Gastrocnemius medialis (tissue), 4 donors: ENCODE results near the gene WDR64. TPM values are rescaled to one million over a fixed set of nuclear protein-coding genes. Genes with fewer than 3 reads are reported as not detected.

Source experiments
- ATAC-seq, 2 donors: fragments of 150-250 bp; one replicate each; pipeline ENCODE4 v1.9.1; 2016
- DNase-seq, 2 donors: peaks; one replicate each; pipeline ENCODE4 v3.0.0-alpha.2; 2019
- H3K27ac ChIP-seq, 4 donors: fragments of 200-600 bp; sonication (generic); 1 replicate in 1 of 4; 2 replicates in 3 of 4; pipeline ENCODE4 v1.5.1; 2016 to 2018; ENCODE audit warnings: mild to moderate bottlenecking in 2 of 4, moderate library complexity in 1 of 4
- H3K27me3 ChIP-seq, 3 donors: fragments of 200-600 bp; sonication (generic) in 2 of 3; 1 replicate in 1 of 3; 2 replicates in 2 of 3; pipeline versions ENCODE4 v1.5.1 to v1.6.0; 2016 to 2019; ENCODE audit warnings: mild to moderate bottlenecking in 1 of 3, moderate library complexity in 1 of 3
- H3K36me3 ChIP-seq, 2 donors: fragments of 200-600 bp; sonication (generic) in 1 of 2; one replicate each; pipeline ENCODE4 v1.5.1; 2017 to 2018
- H3K4me1 ChIP-seq, 2 donors: fragments of 200-600 bp; sonication (generic) in 1 of 2; one replicate each; pipeline ENCODE4 v1.5.1; 2016 to 2017; ENCODE audit warnings: mild to moderate bottlenecking in 2 of 2
- H3K4me3 ChIP-seq, 4 donors: fragments of 200-600 bp; sonication (generic) in 3 of 4; 1 replicate in 1 of 4; 2 replicates in 3 of 4; pipeline ENCODE4 v1.5.1; 2016 to 2019; ENCODE audit warnings: mild to moderate bottlenecking in 2 of 4
- H3K9me3 ChIP-seq, 3 donors: fragments of 200-600 bp; sonication (generic) in 2 of 3; 1 replicate in 1 of 3; 2 replicates in 2 of 3; pipeline ENCODE4 v1.5.1; 2016 to 2019
- POLR2A ChIP-seq, 2 donors: fragments of 450-650 bp; IDR thresholded peaks; one replicate each; pipeline ENCODE4 v1.6.1; 2017; ENCODE audit warnings: antibody characterized with exemption in 2 of 2, mild to moderate bottlenecking in 2 of 2, moderate library complexity in 2 of 2
- in situ Hi-C, 4 donors: fragments of 200-750 bp; cut with MboI; loops; one replicate each; pipeline versions ENCODE4 v1.15.0 to v1.8.0; 2017; ENCODE audit warnings: low sequenced_read_pairs in 4 of 4
- intact Hi-C: fragments of 100-400 bp; cut with DNase I; formaldehyde crosslinking; loops from one replicate; pipeline ENCODE4 v1.15.1; 2023; ENCODE audit warnings: low total_unique reads
- total RNA-seq, 4 donors: library from RNA; depleted of rRNA; stranded (reverse); fragments of >200 nt; gene quantifications; one replicate each; pipeline versions ENCODE4 v1.1.0 to v1.2.3, GENCODE V29; 2016
- TF ChIP-seq, protein P1 (sequence below), 5 experiments: fragments of 450-650 bp in 3 of 5; fragments of 200-600 bp in 2 of 5; sonication (generic) in 2 of 5; IDR thresholded peaks in 4 of 5; conservative IDR thresholded peaks in 1 of 5; 1 replicate in 4 of 5; 2 replicates in 1 of 5; pipeline ENCODE4 v1.5.1; 2016 to 2019; ENCODE audit warnings: antibody characterized with exemption in 5 of 5, mild to moderate bottlenecking in 3 of 5, moderate library complexity in 3 of 5

The WDR64 gene
- total RNA-seq, 4 donors from 2014 or later, result 0.22 TPM; not detected in 3

DNA sequence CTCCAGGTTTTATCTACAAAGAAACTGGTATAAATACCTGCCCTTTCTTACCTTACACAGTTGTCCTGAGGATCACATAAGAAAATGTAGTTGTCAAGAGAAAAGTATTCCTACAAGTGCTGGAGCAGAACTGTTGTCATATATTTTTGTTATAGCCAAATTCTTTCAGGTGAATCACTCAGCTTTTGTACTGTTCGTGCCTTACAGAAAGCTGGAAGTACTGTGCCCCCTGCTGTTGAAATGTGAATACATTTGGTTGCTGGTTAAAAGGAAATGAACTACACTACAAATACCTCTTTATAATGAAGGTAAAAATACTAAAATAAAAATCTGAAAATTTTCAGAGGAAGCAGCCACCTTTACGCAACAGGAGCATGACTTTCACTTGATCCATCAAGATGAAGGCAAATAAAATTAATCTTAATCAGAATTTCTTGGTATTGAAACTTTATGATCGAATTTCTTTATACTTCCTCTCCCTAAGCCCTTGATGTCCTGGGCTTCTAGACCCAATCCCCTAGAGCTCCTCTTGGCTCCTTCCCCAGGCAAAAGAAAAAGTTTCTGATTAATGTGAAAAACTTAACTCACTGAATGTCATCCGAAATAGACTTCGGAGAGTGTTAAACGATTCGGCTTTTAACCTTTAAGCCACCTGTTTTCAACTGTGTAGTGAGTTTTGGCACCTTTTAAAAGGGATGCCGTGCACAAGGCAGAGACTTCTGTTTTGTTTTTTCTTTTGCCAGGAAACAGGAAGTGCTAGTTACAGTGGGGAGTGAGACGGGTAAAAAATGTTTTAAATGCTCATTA lies 24.4 kb upstream of the WDR64 start:
- Histone ChIP-seq H3K27ac (no peak overlapping the region), H3K9me3 (no peaks in the 10 kb centered on the region), H3K4me3 (no peak overlapping the region), H3K4me1 (peaks cover 5% of the 10 kb centered on the region in 2 donors), H3K36me3 (no peaks in the 10 kb centered on the region), H3K27me3 (no peaks in the 10 kb centered on the region)
- TF ChIP-seq POLR2A (IDR thresholded peaks at IDR 0.05), result no peak
- TF ChIP-seq, protein P1, sequence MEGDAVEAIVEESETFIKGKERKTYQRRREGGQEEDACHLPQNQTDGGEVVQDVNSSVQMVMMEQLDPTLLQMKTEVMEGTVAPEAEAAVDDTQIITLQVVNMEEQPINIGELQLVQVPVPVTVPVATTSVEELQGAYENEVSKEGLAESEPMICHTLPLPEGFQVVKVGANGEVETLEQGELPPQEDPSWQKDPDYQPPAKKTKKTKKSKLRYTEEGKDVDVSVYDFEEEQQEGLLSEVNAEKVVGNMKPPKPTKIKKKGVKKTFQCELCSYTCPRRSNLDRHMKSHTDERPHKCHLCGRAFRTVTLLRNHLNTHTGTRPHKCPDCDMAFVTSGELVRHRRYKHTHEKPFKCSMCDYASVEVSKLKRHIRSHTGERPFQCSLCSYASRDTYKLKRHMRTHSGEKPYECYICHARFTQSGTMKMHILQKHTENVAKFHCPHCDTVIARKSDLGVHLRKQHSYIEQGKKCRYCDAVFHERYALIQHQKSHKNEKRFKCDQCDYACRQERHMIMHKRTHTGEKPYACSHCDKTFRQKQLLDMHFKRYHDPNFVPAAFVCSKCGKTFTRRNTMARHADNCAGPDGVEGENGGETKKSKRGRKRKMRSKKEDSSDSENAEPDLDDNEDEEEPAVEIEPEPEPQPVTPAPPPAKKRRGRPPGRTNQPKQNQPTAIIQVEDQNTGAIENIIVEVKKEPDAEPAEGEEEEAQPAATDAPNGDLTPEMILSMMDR (IDR thresholded peaks at IDR 0.05 in 4 of 5, conservative IDR thresholded peaks at IDR 0.05 in 1 of 5), result peak in 4 of 5 experiments; percentile 8 to 41 (median 29)
- in situ Hi-C loops, result loop anchor here in 2 of 4 donors (5.0 to 25.0 kb wide), 3 partner anchors 95 to 210 kb away; partner anchors contain the start of genes EXO1 (in 2 of the 2) and KMO (in 1 of the 2)
- ATAC-seq (no peak), DNase-seq (no peak)
- intact Hi-C loops, result loop anchor here (10.0 kb wide), 1 partner anchor 1697 kb away; no protein-coding TSS in a partner anchor

DNA sequence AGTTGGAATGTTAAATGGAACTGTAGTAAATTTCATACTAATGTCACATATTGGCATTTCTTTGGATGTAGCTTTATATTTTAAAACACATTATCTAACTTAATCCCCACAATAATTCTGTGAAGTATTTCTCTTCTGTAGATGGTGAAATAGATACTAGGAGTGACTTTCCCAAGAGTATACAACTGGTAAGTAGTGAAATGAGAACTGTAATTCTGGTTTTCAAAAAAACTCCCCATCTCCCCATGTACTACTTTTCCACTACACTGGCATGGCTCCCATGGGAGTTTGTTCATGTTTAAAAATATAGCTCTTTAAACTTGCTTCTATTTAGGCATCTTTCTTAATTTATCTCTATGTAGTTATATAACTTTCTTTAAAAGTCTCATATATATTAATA lies 22.1 kb upstream of the WDR64 start:
- DNase-seq, result no peak
- in situ Hi-C loops, result loop anchor here in 3 of 4 donors (10.0 to 25.0 kb wide), 2 partner anchors 105 to 207 kb away; partner anchors contain the start of gene EXO1 (in 2 of the 3)
- TF ChIP-seq, protein P1 (IDR thresholded peaks at IDR 0.05 in 4 of 5, conservative IDR thresholded peaks at IDR 0.05 in 1 of 5), result no peak
- no peak for TF ChIP-seq POLR2A (IDR thresholded peaks at IDR 0.05)
- Histone ChIP-seq H3K27me3 (no peaks in the 10 kb centered on the region), H3K9me3 (no peaks in the 10 kb centered on the region), H3K4me1 (peaks cover 5% of the 10 kb centered on the region in 2 donors), H3K36me3 (no peaks in the 10 kb centered on the region), H3K27ac (no peak overlapping the region), H3K4me3 (no peak overlapping the region)
- intact Hi-C loops, result no loop called here
- ATAC-seq, result no peak

DNA sequence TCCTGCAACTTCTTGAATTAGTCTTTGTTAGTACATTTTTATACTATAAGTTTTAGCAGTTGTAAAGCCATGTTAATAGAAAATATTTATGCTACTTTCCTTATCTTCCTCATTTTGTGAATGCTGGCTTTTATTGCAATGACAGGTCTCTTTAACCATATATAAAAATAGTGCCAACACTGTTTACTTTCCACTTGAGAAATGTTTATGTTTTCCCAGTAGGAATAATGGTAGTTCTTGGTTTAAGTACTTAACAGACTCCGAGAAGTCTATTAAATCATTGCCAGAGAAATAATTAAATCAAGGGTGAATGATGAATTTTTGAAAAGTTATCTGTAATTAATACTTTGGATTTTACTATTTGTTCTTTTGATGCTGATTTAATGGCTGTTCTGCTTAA lies 21.6 kb upstream of the WDR64 start:
- DNase-seq, result no peak
- no peaks in the 10 kb centered on the region for H3K27me3 ChIP-seq
- no peak for TF ChIP-seq POLR2A (IDR thresholded peaks at IDR 0.05)
- TF ChIP-seq, protein P1 (IDR thresholded peaks at IDR 0.05 in 4 of 5, conservative IDR thresholded peaks at IDR 0.05 in 1 of 5), result no peak
- H3K9me3 ChIP-seq, result no peaks in the 10 kb centered on the region
- H3K4me1 ChIP-seq, result peaks cover 5% of the 10 kb centered on the region in 2 donors
- no peak overlapping the region for H3K4me3 ChIP-seq
- intact Hi-C loops (no loop called here), in situ Hi-C loops (loop anchor here in 3 of 4 donors (10.0 to 25.0 kb wide), 2 partner anchors 106 to 207 kb away; partner anchors contain the start of gene EXO1 (in 2 of the 3))
- ATAC-seq, result no peak
- H3K36me3 ChIP-seq, result no peaks in the 10 kb centered on the region
- no peak overlapping the region for H3K27ac ChIP-seq

DNA sequence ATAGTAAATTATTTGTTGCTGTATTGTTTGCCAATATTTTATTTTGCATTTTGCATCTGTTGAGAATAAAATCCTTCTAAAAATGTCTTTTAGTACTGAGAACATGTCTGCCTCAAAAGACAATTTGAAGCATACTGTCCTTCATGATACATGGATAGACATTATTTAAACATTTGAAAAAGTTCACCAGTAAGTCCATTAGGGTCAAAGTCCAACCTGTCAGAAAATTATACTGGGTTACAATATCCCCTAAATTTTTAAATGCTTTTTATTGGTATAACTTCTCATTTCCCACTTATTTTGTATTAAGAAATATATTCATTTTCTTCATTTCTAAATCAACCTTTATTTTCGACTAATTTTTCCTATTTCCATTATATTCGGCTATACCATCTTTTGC lies 21.2 kb upstream of the WDR64 start:
- Histone ChIP-seq H3K4me3 (no peak overlapping the region), H3K9me3 (no peaks in the 10 kb centered on the region), H3K4me1 (peaks cover 5% of the 10 kb centered on the region in 2 donors), H3K36me3 (no peaks in the 10 kb centered on the region), H3K27me3 (no peaks in the 10 kb centered on the region), H3K27ac (no peak overlapping the region)
- ATAC-seq, result no peak
- in situ Hi-C loops, result loop anchor here in 3 of 4 donors (10.0 to 25.0 kb wide), 2 partner anchors 106 to 206 kb away; partner anchors contain the start of gene EXO1 (in 2 of the 3)
- no peak for TF ChIP-seq POLR2A (IDR thresholded peaks at IDR 0.05)
- TF ChIP-seq, protein P1 (IDR thresholded peaks at IDR 0.05 in 4 of 5, conservative IDR thresholded peaks at IDR 0.05 in 1 of 5), result no peak
- DNase-seq, result no peak
- intact Hi-C loops, result no loop called here
